K562 (cell line): ENCODE results near the gene OXSR1. TPM values are rescaled to one million over a fixed set of nuclear protein-coding genes. Genes with fewer than 3 reads are reported as not detected.

Source experiments
- BMI1 ChIP-seq: fragments of 150-350 bp; IDR thresholded peaks from 2 replicates; pipeline ENCODE4 v1.6.1; 2014; ENCODE audit warnings: low read length
- CBX3 ChIP-seq, 2 experiments: IDR thresholded peaks; 1 replicate in 1 of 2; 2 replicates in 1 of 2; pipeline ENCODE4 v1.6.1; 2012; ENCODE audit warnings: inconsistent platforms in 2 of 2, low read length in 2 of 2, borderline replicate concordance in 1 of 2, control low read depth in 1 of 2
- CTBP1 ChIP-seq: fragments of 450-650 bp; IDR thresholded peaks from 2 replicates; pipeline ENCODE4 v1.6.1; 2016; ENCODE audit warnings: borderline replicate concordance
- ELK3 ChIP-seq: fragments of 450-650 bp; formaldehyde crosslinking; IDR thresholded peaks from 2 replicates; pipeline ENCODE4 v1.4.0; 2020; ENCODE audit warnings: mild to moderate bottlenecking
- FOSL1 ChIP-seq: fragments of 200-800 bp; sonication (Bioruptor generic); conservative IDR thresholded peaks from 2 replicates; pipeline ENCODE4 v1.6.1; 2016; ENCODE audit warnings: missing genetic modification characterization, missing compliant biosample characterization
- GATA2 ChIP-seq: sonication (generic); formaldehyde crosslinking; IDR thresholded peaks from 2 replicates; pipeline ENCODE4 v1.4.0; 2020; ENCODE audit warnings: mild to moderate bottlenecking, missing genetic modification reagents
- HNRNPLL ChIP-seq: fragments of 200-400 bp; formaldehyde crosslinking; IDR thresholded peaks from 2 replicates; pipeline ENCODE4 v1.6.1; 2017; ENCODE audit warnings: low read length, low read depth, mild to moderate bottlenecking; ENCODE audit not compliant: poor library complexity, severe bottlenecking
- KDM5B ChIP-seq: fragments of 200-600 bp; sonication (generic); IDR thresholded peaks from 2 replicates; pipeline ENCODE4 v1.6.1; 2012; ENCODE audit warnings: low read depth, mild to moderate bottlenecking, moderate library complexity, low read length, control low read depth, inconsistent platforms; ENCODE audit not compliant: insufficient replicate concordance
- NFYB ChIP-seq: IDR thresholded peaks from 2 replicates; pipeline ENCODE4 v1.6.1; 2011; ENCODE audit warnings: mild to moderate bottlenecking, moderate library complexity; ENCODE audit not compliant: insufficient read length; ENCODE audit errors: extremely low read depth
- RAD21 ChIP-seq, 2 experiments: fragments of 250-450 bp in 1 of 2; fragments of 450-650 bp in 1 of 2; sonication (Bioruptor Pico) in 1 of 2; formaldehyde crosslinking in 1 of 2; IDR thresholded peaks in 1 of 2; conservative IDR thresholded peaks in 1 of 2; 2 replicates each; pipeline versions ENCODE4 v1.4.0 to v1.8.0; 2020 to 2022; ENCODE audit warnings: mild to moderate bottlenecking in 2 of 2, moderate library complexity in 1 of 2
- RBM34 ChIP-seq: fragments of 200-400 bp; formaldehyde crosslinking; IDR thresholded peaks from 2 replicates; pipeline ENCODE4 v1.6.1; 2018; ENCODE audit warnings: low read length, borderline replicate concordance; ENCODE audit not compliant: insufficient read depth
- SMAD3 ChIP-seq: fragments of 450-650 bp; formaldehyde crosslinking; conservative IDR thresholded peaks from 2 replicates; pipeline ENCODE4 v1.4.0; 2020; ENCODE audit warnings: mild to moderate bottlenecking
- XRCC5 ChIP-seq: fragments of 200-400 bp; formaldehyde crosslinking; IDR thresholded peaks from 2 replicates; pipeline ENCODE4 v1.6.1; 2017; ENCODE audit warnings: low read depth, mild to moderate bottlenecking, low read length
- ZHX1 ChIP-seq: fragments of 150-350 bp; conservative IDR thresholded peaks from 2 replicates; pipeline ENCODE4 v1.6.1; 2014; ENCODE audit warnings: low read length
- ZNF124 ChIP-seq: sonication (generic); formaldehyde crosslinking; IDR thresholded peaks from 2 replicates; pipeline ENCODE4 v1.8.1; 2022; ENCODE audit warnings: missing genetic modification reagents
- ZNF134 ChIP-seq: fragments of 250-450 bp; sonication (Bioruptor Pico); conservative IDR thresholded peaks from 2 replicates; pipeline ENCODE4 v1.4.0; 2020
- ZNF449 ChIP-seq: fragments of 250-450 bp; sonication (Bioruptor Pico); IDR thresholded peaks from 2 replicates; pipeline ENCODE4 v1.8.0; 2022; ENCODE audit warnings: moderate library complexity, mild to moderate bottlenecking, inconsistent platforms
- ZNF76 ChIP-seq: fragments of 250-450 bp; sonication (Bioruptor Pico); IDR thresholded peaks from 2 replicates; pipeline ENCODE4 v1.4.0; 2020; ENCODE audit warnings: mild to moderate bottlenecking, moderate library complexity, borderline replicate concordance
- ZNF830 ChIP-seq: fragments of 250-450 bp; sonication (Bioruptor Pico); IDR thresholded peaks from 2 replicates; pipeline ENCODE4 v1.5.0; 2021; ENCODE audit warnings: mild to moderate bottlenecking
- polyA plus RNA-seq, 8 experiments: library from polyadenylated mRNA; depleted of rRNA in 4 of 8; stranded (reverse) in 5 of 8; unstranded in 3 of 8; fragments of >200 nt; fragmentation: Nextera tagmentation in 2 of 8; fragmentation: Illumina TruSeq in 1 of 8; extraction: Ambion mirVana in 2 of 8; extraction: Trizol in 1 of 8; gene quantifications; 2 replicates each; pipeline versions ENCODE4 v1.2.1 to v1.2.3, GENCODE V29; 2011 to 2014; ENCODE audit warnings: inconsistent platforms in 1 of 8, missing spikeins in 1 of 8
- total RNA-seq, 7 experiments: library from RNA; depleted of rRNA in 6 of 7; stranded (reverse); fragments of >200 nt in 6 of 7; fragmentation: Illumina TruSeq in 2 of 7; extraction: Trizol in 2 of 7; gene quantifications; 2 replicates each; pipeline versions ENCODE4 v1.2.1 to v1.2.3, GENCODE V29; 2011 to 2021; ENCODE audit warnings: low replicate concordance in 1 of 7

The OXSR1 gene
- total and polyA plus RNA-seq, 9 of the 15 experiments (the other 6 are each of a cell fraction or from before 2014, with no cell fraction given): 15.7 to 87.6 (median 48.7) TPM

- TF ChIP-seq ZNF124 (CRISPR knock-in tag): no peak
- TF ChIP-seq ZNF134 (CRISPR knock-in tag): no peak
- TF ChIP-seq KDM5B: no peak
- TF ChIP-seq NFYB: no peak
- peak; percentile 83 to 95 for TF ChIP-seq RAD21 (CRISPR knock-in tag; conservative IDR thresholded peaks at IDR 0.05 in 1 of 2, IDR thresholded peaks at IDR 0.05 in 1 of 2)
- no peak for TF ChIP-seq ZHX1
- TF ChIP-seq ELK3 (CRISPR knock-in tag): no peak
- no peak for TF ChIP-seq ZNF76 (CRISPR knock-in tag)
- no peak for TF ChIP-seq CBX3 (IDR thresholded peaks at IDR 0.05; ENCODE audit: borderline replicate concordance in 1 of 2, low read length in 2 of 2)
- TF ChIP-seq GATA2 (CRISPR knock-in tag): no peak
- 0 out of 2 replicates have a peak, but pooled peaks have one; percentile 55 for TF ChIP-seq XRCC5
- no peak for TF ChIP-seq HNRNPLL
- 0 out of 2 replicates have a peak, but pooled peaks have one; percentile 53 for TF ChIP-seq CTBP1
- TF ChIP-seq ZNF830 (CRISPR knock-in tag): no peak
- no peak for TF ChIP-seq ZNF449 (CRISPR knock-in tag)
- no peak for TF ChIP-seq RBM34
- no peak for TF ChIP-seq BMI1
- TF ChIP-seq FOSL1 (tag): no peak
- no peak for TF ChIP-seq SMAD3 (CRISPR knock-in tag)
These were observed 47.5 kb upstream of the OXSR1 start (continued) for GRCh38 chr3:38117748-38118420.
